SIG-M5 (cell line): ENCODE measurements around the gene FILIP1L.

Experiments used
- DNase-seq: peaks from one replicate; lab custom pipeline; 2025; lab: John Stamatoyannopoulos, UW

The FILIP1L gene

DNA sequence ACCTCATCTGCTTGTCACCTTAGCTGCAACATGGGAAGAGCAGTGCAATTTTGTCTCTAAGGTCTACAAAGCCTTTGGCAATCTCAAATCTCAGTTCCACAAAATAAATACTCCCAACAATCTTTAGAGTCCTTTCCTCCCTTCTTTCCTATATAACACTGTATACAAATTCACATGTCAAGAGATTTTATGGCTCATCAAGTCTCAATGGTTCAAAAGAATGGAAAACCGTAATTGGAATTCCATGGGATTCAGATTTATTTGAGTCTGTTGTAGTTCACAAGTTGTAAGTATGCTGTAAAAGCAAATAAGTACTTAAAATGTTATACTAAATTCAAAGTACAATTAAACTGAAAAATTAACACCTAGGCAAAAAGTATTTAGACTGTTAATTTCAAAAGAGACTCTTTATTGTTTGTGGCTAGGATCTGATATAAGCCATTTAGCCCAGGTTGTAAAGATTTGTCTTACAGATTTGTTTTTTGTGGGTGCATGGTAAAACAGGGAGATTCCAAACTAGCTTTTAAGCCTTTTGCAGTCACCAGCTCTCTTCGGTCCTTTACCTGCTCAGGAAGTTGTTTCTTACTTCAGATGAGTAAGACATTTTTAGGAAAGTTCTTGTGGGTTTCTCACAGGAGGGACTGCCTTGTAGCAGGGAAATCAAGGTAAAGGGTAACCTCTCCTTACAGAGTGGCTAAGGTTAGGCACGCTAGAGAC lies 246.5 kb downstream of the FILIP1L start:
- no peak for DNase-seq

GRCh38 chr3:99866261-99866761 lies 248.0 kb downstream of the FILIP1L start:
- DNase-seq: no peak

DNA sequence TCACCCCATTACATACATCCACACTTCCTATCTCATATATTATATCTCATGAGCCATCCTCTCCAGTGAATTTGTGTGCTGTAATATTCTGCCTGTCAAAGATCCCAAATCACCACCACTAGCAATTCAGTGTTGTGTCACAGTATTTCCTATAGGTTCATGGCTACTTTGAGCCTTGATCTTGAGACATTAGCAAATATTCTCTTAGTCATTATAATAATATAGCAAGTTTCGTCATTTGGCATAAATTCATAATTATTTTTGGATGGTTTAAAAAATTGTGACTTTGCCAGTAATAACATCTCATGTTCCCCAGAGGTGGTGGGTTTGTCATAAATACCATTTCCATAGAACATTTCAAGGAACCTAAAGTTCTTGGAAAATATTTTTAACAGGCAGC lies 249.0 kb downstream of the FILIP1L start:
- no peak for DNase-seq

DNA sequence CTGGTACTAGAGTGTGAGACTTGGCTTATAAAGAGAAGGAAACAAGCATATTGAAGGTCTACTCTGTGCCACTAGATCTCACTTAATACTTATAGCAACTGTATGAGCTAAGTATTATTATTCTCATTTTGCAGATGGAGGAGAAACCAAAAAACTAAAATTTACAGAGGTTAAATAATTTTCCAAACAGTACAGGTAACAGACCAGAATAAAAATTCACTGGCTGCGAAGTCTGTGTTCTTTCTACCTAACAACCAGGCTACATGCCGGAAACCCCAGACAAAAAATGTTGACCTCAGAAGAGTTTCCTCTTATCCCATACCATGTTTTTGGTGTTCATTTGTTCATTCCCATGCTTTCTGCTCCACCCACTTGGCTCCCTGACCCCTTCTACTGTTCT lies 250.0 kb downstream of the FILIP1L start:
- DNase-seq: no peak

DNA sequence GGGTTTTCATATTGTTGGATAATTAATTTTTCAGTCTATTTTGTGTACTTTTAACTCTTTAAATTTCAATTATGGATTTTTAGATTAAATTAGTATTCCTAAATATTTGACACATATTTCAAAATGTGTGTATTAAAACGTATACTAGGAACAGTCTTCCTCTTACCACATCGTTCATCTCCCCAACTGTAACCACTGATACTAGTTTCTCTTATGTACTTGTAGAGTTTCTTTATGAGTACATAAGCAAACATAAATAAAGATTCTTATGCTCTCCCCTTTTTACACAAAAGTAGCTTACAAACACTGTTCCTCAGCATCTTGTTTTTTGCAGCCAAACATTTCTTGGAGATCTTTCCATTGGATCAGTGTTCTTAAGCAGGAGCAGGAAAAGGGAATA lies 250.7 kb downstream of the FILIP1L start:
- no peak for DNase-seq

GRCh38 chr3:99863002-99863401 lies 251.3 kb downstream of the FILIP1L start:
- no peak for DNase-seq

DNA sequence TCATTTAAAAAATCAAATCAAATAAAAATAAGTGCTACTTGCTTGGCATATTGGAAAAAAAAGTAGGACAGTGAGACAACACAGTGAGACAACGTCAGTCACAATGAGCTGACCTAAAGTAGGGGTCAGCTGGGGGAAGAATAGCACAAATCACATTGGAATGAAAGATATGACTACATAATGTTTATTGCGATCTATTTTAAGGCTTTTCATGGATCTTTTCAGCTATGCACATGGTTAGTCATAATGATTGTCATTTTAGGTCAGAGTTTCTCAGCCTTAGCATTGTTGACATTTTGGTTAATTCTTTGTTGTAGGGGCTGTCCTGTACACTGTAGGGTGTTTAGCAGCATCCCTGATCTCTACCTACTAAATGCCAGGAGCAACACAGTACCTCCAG lies 252.1 kb downstream of the FILIP1L start:
- no peak for DNase-seq

GRCh38 chr3:99861216-99861615 lies 253.1 kb downstream of the FILIP1L start:
- DNase-seq: no peak

DNA sequence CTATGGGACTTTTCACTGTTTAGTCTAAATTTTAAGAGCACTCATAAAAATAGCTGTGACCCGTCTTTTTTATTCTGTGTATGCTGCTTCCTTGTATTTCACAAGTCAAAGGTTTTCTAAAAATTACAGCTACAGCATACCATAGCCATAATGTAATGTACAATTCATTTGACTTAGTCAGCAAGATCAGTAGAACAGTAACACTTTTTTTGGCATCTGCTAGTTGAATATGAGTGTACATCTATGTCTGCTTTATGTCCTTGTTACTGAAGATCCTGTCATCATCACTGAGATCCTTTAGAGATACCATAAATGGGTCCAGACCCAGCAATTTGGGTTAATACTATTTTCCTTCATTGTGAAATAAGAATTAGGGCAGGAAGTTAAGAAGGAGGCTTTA lies 254.5 kb downstream of the FILIP1L start:
- no peak for DNase-seq

GRCh38 chr3:99858469-99858868 lies 255.8 kb downstream of the FILIP1L start:
- DNase-seq: no peak

- no peak for DNase-seq
Measured at GRCh38 chr3:99857278-99857677, 257.0 kb downstream of the FILIP1L start.

DNA sequence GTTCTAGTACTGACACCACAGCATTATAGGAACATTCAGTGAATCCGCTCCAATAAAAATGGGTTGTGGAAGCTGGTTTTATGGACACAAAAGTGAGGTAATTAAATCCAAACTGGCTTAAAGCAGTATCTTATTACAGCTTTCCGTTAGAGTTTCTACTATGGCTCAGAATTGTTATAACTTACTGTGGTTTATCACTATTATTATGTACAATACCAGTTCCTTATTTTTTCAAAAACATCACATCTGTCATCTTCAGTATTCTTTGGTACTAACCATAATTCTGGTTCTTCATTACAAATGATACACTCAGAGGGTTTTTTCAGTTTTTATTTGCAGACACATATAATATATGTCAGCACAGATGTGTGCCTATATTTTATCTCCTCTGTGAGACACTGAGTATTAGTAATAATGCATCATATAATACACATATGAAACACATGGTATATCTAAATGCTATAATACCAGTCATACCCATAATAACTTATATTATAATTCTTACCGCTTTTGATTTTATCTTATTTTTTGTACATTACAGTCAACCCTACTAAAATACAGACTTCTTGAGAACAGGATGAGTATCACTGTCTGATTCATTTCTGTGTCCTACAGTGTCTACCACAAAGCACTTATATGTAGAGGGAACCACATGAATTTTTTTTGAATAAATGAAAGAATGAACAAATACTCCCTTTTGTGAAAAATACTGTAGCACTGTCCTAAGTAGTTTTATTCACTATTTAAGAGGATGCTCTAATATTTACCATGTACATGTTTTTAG lies 257.7 kb downstream of the FILIP1L start:
- DNase-seq: no peak

- no peak for DNase-seq
Measured at GRCh38 chr3:99855900-99856299, 258.4 kb downstream of the FILIP1L start.

DNA sequence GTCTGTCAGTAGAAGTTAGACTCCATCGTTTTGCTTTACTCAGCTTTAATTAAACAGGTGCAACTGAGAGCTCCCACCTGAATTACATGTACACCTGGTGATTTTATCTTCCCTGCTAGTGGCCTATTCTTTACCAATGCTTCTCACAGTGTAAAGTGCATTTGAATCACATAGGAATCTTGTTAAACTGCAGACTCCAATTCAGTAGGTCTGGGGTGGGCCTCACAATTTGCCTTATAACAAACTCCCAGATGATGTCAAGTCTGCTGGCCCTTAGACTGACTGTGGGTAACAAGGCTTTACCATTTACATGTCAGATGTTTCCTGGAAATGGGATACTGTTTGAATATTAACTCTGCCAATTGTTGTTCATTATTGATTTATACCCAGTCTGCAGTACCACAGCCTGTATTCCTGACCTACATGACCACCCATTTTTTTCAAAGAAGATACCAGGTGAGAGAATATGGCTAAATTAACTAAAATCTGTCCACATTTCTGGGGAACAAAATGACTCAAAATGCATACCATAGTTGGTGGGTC lies 259.5 kb downstream of the FILIP1L start:
- no peak for DNase-seq

- no peak for DNase-seq
Measured at GRCh38 chr3:99852851-99853250, 261.4 kb downstream of the FILIP1L start.

DNA sequence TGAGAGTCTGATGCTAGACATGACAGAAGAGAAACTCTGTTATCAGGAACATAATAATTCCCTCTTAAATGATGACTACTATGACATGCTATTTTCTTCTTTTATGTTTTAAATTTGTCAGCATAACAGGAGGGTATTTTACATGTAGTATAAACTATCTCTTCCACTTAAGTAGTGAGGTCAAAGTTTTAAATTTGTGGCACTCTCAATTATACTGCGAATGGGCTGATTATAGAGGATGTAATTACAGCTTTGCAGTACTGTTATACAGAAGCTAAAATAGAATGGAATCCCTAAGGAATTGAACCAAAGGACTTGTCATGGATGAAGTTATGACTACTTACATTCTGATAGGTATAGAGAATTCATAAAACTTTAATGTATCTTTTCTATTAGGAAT lies 262.3 kb downstream of the FILIP1L start:
- no peak for DNase-seq

- DNase-seq: no peak
Measured at GRCh38 chr3:99850608-99851007, 263.7 kb downstream of the FILIP1L start.

GRCh38 chr3:99848433-99848832 lies 265.9 kb downstream of the FILIP1L start:
- DNase-seq: no peak

- no peak for DNase-seq
Measured at GRCh38 chr3:99846477-99847160, 267.7 kb downstream of the FILIP1L start.

DNA sequence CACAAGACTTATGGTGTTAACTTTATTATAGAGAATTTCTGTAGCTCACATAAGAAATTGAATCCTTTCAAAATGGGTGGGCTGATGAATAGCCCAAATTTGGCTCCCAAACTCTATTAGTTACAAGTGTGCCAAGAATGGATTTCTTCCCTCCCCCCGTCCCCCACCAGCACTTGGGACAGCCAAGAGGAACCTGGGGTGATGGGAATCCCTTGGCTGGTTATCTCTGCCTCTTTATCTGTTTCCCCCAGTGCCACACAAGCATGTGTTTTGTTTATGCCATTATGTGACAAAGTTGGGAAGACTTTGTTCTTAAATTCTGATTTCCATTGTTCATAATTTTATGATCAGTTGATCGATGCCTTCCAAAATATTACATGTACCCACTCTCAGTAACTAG lies 268.3 kb downstream of the FILIP1L start:
- no peak for DNase-seq

- no peak for DNase-seq
Measured at GRCh38 chr3:99845331-99845730, 269.0 kb downstream of the FILIP1L start.

GRCh38 chr3:99843590-99844258 lies 270.6 kb downstream of the FILIP1L start:
- DNase-seq: no peak
